ENCODE data around the gene CAPS2. TPM values are rescaled to one million over a fixed set of nuclear protein-coding genes. Genes with fewer than 3 reads are reported as not detected.

CAPS2 gene
- total RNA-seq, 1 donor from 2014 or later, result 2.1 TPM

DNA sequence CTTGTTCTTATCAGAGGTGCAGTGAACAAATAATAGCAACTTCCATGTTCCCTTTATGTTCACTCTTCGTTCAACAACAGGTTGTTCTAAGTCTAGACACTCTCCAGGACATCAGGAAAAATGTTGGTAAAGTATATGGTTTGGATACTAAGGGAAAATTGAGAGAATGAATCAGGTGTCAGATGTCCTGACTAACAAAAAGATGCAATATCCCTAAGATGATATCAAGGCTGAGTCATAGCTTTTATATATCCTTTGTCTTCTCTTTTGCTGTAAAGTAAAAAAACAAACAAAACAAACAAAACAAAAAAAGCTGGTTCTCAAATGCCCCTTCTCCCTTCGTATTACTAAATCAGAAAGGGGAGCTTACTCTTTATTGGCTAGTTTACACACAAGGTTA is 15.4 kb upstream of the CAPS2 start:
- Mint-ChIP-seq H3K27ac (ENCODE audit: unreplicated experiment) (no peak overlapping the region), H3K4me3 (ENCODE audit: unreplicated experiment) (no peak overlapping the region), H3K4me1 (ENCODE audit: unreplicated experiment) (no peaks in the 10 kb centered on the region), H3K9me3 (ENCODE audit: unreplicated experiment) (no peaks in the 10 kb centered on the region), H3K27me3 (ENCODE audit: unreplicated experiment) (no peaks in the 10 kb centered on the region), H3K36me3 (ENCODE audit: low read depth, unreplicated experiment) (no peaks in the 10 kb centered on the region)
- no peak for DNase-seq (ENCODE audit: low spot score)
- no peak for TF ChIP-seq CTCF (IDR thresholded peaks at IDR 0.05; ENCODE audit: unreplicated experiment)

DNA sequence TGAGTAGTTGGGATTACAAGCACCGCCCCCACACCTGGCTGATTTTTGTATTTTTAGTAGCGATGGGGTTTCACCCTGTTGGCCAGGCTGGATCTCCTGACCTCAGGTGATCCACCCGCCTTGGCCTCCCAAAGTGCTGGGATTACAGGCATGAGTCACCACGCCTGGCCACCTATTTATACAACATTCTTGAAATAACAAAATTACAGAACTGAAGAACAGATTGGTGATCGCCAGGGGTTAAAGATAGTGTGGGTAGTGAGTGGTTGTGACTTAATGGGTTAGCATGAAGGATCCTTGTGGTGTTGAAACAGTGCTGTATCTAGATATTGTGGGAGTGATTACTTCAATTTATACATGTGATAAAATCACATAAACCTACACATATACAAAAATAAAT is 11.7 kb upstream of the CAPS2 start:
- Mint-ChIP-seq H3K4me1 (ENCODE audit: unreplicated experiment) (no peaks in the 10 kb centered on the region), H3K27ac (ENCODE audit: unreplicated experiment) (no peak overlapping the region), H3K27me3 (ENCODE audit: unreplicated experiment) (no peaks in the 10 kb centered on the region), H3K36me3 (ENCODE audit: low read depth, unreplicated experiment) (no peaks in the 10 kb centered on the region), H3K9me3 (ENCODE audit: unreplicated experiment) (no peaks in the 10 kb centered on the region), H3K4me3 (ENCODE audit: unreplicated experiment) (no peak overlapping the region)
- TF ChIP-seq CTCF (IDR thresholded peaks at IDR 0.05; ENCODE audit: unreplicated experiment), result no peak
- DNase-seq (ENCODE audit: low spot score), result no peak

DNA sequence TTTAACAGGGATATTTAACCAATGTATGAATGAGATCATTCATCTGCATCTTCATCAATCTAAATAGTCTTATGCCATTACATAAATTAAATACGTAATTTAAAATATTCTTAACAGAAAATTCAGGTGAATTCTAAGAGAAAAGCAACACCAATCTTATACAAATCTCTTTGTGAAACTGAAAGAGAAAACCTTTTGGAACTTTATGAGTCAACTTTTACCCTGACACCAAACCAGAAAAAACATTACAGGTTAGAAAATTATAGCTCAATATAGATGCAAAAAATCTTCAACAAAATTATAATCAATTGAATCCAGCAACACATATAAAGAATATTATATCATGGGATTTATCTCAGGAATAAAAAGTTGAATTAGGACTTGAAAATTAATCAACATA is 7.8 kb upstream of the CAPS2 start:
- Mint-ChIP-seq H3K9me3 (ENCODE audit: unreplicated experiment) (no peaks in the 10 kb centered on the region), H3K27ac (ENCODE audit: unreplicated experiment) (no peak overlapping the region), H3K4me3 (ENCODE audit: unreplicated experiment) (no peak overlapping the region)

DNA sequence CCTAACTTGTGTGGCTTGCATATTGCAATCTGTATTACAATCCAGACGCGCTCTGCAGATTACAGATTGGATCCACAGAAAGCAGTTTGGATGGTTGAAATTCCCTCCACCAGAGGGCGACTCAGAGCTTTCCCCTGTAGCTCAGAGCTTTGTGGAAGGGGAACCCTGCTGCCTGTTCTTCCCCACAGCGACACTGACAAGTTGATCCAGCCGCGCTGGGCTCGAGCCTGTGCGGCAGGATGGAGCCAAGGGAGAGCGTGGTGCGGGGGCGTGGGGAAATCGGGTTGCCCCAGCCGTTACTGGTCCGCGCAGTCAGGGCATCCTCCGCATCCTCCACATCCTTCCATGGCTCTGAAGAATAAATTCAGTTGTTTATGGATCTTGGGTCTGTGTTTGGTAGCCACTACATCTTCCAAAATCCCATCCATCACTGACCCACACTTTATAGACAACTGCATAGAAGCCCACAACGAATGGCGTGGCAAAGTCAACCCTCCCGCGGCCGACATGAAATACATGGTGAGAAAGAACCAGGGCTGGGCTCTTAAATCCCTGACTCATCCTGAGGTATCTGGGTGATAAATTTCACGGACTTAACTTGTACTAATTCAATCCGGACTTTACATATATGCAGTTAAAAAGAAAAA is 4.4 kb upstream of the CAPS2 start, which contains the start of gene GLIPR1L1:
GLIPR1L1 (plus strand) TSS at position 287 of the 647 bp plus-strand sequence; CDS start at position 346, 59 bp downstream.
- Mint-ChIP-seq H3K4me3 (ENCODE audit: unreplicated experiment) (peak within 1 kb of the TSS; percentile 59), H3K36me3 (ENCODE audit: low read depth, unreplicated experiment) (no peaks in the 10 kb centered on the region), H3K9me3 (ENCODE audit: unreplicated experiment) (no peaks in the 10 kb centered on the region), H3K27me3 (ENCODE audit: unreplicated experiment) (no peaks in the 10 kb centered on the region), H3K27ac (ENCODE audit: unreplicated experiment) (no peak within 1 kb of the TSS), H3K4me1 (ENCODE audit: unreplicated experiment) (no peaks in the 10 kb centered on the region)
- peak; percentile 96 for TF ChIP-seq CTCF (IDR thresholded peaks at IDR 0.05; ENCODE audit: unreplicated experiment)
- DNase-seq (ENCODE audit: low spot score), result peak; percentile 91

More for the DNA sequence above, 7.8 kb upstream of the CAPS2 start:
- no peaks in the 10 kb centered on the region for H3K36me3 Mint-ChIP-seq (ENCODE audit: low read depth, unreplicated experiment)
- TF ChIP-seq CTCF (IDR thresholded peaks at IDR 0.05; ENCODE audit: unreplicated experiment), result no peak
- H3K27me3 Mint-ChIP-seq (ENCODE audit: unreplicated experiment), result no peaks in the 10 kb centered on the region
- H3K4me1 Mint-ChIP-seq (ENCODE audit: unreplicated experiment), result no peaks in the 10 kb centered on the region
- DNase-seq (ENCODE audit: low spot score), result no peak

GRCh38 chr12:75327642-75328041 is 2.5 kb downstream of the CAPS2 start:
- no peak for TF ChIP-seq CTCF (IDR thresholded peaks at IDR 0.05; ENCODE audit: unreplicated experiment)
- Mint-ChIP-seq H3K9me3 (ENCODE audit: unreplicated experiment) (no peaks in the 10 kb centered on the region), H3K27me3 (ENCODE audit: unreplicated experiment) (no peaks in the 10 kb centered on the region), H3K27ac (ENCODE audit: unreplicated experiment) (no peak overlapping the region), H3K36me3 (ENCODE audit: low read depth, unreplicated experiment) (no peaks in the 10 kb centered on the region), H3K4me3 (ENCODE audit: unreplicated experiment) (no peak overlapping the region), H3K4me1 (ENCODE audit: unreplicated experiment) (no peaks in the 10 kb centered on the region)
- no peak for DNase-seq (ENCODE audit: low spot score)

All from endothelial cell (in vitro differentiated cells).